Activated T-cell treated with anti-CD3 and anti-CD28 coated beads for 48 hours (primary cell): ENCODE data around the gene AGRN.
"Not testable (repeated sequence)": the region's sequence is repeated elsewhere in the genome, so short reads cannot be mapped to it uniquely, and the experiment has no call there.

Source experiments
- DNase-seq: peaks from one replicate; pipeline ENCODE4 v3.0.0-alpha.2; 2020; ENCODE audit warnings: low read depth

AGRN gene

GRCh38 chr1:981955-982558 lies 37.9 kb upstream of the AGRN start, which contains the start of gene PERM1:
TSS of gene PERM1 (minus strand) at chr1:982093. CDS start at chr1:981029, 1,064 bp downstream.
- no peak for DNase-seq

GRCh38 chr1:982765-983436 lies 37.0 kb upstream of the AGRN start:
- no peak for DNase-seq

DNA sequence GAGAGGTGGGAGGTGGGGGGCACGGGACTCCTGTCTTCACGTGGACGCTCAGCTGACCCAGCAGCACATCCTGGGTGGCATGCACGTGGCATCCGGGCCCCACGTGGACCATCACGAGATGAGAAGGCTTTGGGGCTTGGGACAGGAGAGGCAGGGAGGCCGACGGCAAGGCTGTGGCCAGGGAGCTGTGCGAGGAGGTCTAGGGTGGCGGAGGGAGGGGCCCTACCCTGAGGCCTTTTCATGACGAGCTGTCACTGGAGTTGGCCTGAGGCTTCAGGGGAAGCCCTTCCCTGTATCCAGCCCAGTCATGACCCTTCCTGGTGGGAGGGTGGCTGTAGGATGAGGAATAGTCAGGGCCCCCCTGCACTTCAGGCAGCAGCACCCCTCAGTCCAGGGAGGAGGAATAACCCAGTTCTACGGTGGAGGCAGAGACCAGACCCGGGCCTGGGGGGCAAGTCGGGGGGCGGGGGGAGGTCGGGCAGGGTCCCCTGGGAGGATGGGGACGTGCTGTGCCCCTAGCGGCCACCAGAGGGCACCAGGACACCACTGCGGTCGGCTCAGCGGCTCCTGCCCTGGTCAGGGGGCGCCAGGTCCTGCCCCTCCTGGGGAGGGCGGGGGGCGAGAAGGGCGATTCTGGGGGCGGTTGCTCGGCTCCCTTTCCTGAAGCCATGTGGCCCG lies 36.0 kb upstream of the AGRN start:
- peak; percentile 52 for DNase-seq

DNA sequence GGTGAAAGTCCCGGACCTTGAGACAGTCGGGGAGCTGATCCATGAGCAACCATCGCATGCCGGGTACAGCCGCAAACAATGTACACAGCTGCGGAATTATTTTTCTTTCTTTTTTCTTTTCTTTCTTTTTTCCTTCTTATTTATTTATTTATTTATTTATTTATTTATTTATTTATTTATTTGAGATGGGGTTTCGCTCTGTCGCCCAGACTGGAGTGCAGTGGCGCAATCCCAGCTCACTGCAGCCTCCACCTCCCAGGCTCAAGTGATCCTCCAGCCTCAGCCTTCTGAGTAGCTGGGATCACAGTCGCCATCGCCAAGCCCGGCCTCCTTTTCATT lies 35.5 kb upstream of the AGRN start:
- no peak for DNase-seq

DNA sequence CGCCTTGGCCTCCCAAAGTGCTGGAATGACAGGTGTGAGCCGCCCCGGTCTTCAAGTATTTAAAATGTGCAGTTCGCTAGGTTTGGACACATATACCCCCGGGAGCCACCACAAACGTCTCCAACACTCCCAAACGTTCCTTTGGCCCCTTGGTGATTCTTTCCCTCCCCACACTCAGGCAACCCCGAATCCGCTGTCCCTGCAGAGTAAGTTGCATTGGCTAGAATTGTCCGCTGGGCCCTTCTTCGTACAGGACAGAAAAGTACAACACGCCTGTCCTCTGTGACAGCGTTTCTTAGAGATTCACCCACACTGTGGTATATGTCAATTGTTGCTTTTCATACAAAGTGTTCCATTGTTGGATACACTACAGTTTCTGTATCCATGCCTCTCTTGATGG lies 34.8 kb upstream of the AGRN start:
- DNase-seq: no peak

DNA sequence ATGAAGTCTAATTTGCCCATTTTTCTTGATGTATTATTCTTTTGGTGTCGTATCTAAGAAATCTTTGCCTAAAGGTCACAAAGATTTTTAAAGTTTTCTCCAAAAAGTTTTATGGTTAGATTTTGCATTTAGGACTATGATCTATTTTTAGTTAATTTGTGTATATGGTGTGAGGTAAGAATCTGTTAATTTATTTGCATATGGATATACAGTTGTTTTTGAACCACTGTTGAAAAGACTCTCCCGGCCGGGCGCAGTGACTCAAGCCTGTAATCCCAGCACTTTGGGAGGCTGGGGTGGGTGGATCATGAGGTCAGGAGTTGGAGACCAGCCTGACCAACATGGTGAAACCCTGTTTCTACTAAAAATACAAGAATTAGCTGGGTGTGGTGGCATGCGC lies 31.9 kb upstream of the AGRN start:
- DNase-seq: not testable (repeated sequence)

- not testable (repeated sequence) for DNase-seq
Observed at GRCh38 chr1:991275-991674, 28.6 kb upstream of the AGRN start.

DNA sequence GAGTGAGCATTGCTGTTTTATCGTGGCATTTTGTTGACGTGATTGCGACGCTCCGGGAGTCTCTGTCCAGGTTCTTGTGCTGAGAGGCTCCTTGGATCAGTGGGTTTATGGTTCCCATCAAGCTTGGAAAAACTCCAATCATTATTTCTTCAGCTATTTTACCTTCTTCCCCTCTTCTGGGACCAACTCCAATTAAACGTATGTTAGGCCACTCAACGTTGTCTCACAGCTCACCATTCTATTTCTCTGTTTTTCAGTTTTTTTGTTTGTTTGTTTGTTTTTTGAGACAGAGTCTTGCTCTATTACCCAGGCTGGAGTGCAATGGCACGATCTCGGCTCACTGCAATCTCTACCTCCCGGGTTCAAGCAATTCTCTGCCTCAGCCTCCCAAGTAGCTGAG lies 28.0 kb upstream of the AGRN start:
- no peak for DNase-seq

DNA sequence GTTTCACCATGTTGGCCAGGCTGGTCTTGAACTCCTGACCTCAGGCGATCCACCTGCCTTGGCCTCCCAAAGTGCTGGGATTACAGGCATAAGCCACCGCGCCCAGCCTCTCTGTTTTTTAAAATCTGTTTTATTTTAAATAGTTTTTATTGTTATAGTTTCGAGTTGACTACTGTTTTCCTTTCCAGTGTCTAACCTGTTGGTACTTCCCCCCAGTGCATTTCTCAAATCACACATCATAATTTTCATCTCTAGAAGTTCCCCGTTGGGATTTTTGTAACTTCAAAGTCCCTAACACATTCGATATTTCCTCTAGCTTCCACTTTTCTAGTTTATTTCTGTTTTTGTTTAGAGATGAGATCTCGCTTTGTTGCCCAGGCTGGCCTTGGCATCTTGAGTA lies 27.6 kb upstream of the AGRN start:
- DNase-seq: no peak

DNA sequence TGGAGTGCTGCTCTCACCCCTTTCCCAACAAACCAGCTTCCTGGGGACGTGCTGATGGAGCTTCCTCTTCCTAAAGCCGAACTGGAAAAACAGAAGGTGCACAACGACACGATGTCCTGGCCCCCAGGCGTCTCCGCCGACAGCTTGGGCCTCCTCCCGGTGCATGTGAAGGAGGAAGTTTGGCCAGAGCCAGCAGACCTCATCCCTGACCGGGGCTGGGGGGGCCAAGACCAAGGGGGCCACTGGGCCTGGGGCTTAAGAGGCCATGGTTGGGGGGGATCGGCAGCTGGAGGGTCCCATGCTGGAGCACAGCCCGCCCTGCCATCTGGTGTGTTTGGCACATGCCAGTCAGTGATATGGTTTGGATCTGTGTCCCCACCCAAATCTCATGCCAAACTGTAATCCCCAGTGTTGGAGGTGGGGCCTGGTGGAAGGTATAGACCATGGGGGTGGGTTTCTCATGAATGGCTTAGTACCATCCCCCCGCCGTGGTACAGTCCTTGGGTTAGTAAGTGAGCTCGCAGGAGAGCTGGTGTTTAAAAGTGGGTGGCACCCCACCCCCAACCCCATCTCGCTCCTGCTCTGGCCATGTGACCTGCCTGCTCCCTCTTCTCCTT lies 26.4 kb upstream of the AGRN start:
- no peak for DNase-seq

DNA sequence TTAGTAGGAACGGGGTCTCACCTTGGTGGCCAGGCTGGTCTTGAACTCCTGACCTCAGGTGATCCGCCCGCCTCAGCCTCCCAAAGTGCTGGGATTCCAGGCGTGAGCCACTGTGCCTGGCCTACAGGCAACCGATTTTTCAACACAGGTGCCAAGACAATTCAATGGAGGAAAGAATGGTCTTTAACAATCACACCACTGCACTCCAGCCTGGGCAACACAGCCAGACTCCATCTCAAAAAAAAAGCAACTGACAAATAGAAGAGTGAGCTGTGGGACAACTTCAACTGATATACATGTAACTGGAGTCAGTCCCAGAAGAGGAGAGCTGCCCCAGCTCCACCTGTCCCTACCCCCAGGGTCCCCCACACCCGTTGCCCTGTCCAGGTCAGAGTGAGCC lies 25.4 kb upstream of the AGRN start:
- not testable (repeated sequence) for DNase-seq

GRCh38 chr1:995665-996633 lies 24.0 kb upstream of the AGRN start:
- DNase-seq: no peak

DNA sequence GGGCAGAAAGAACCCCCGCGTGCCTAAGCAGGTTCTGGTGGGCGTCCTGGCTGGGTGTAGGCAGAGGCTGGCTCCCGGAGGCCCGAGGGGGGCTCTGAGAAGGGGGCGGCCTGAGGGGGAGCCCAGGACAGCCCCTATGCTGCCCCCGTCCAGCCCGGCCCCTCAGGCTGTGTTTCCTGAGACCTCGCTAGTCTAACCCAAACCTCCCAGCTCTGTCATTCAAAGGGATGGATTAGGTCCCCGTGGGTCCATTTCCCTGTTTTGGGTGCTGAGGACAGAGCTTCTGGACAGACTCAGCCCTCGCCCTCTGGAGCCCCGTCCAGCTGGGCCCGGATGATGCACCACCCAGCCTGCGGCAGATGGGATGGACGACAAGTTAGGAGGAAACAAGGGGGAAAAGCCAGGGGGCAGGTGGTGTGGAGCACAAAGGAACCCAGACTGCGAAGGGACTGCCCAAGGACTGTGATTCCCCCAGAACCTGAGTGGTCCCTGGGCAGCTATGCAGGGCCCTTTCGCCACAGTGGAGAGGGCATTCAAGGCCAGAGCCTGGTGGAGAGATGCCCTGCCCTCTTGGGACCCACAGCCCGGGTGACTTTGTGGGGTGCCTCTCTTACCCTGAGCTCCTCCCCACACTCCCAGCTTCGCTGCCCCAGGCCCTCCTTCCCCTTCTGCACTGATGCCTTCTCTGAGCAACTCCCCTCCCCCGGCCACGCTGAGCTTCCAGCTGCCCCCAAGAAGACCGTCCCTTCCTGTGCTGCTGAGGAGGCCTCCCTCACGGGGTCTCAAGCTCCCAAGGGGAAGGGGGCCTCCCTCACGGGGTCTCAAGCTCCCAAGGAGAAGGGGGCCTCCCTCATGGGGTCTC lies 22.8 kb upstream of the AGRN start:
- DNase-seq: no peak

DNA sequence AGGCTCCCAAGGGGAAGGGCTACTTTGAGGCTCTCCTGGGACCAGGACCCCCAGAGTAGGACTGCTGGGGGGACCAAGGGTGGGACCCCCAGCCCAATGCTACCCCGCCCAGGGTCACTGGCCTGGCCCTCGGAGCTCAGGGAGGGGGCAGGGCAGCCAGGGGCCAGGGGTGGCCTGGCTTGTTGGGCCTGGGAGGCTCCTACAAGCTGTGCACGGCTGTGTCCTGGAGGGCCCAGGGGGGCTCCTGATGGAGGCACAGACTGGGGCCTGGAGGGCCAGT lies 22.3 kb upstream of the AGRN start:
- DNase-seq: no peak

- DNase-seq: no peak
Observed at GRCh38 chr1:997993-998744, 21.8 kb upstream of the AGRN start.

DNA sequence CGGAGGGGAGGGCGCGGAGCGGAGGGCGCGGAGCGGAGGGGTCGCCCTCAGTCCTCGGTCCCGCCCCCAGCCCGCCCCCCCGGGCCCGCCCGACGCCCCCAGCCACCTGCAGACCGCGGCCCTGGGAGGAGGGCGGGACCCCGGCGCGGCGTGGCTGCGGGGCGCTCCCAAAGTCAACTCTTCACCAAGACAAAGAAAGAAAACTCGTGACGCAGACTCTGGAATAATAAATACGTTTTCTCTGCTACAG lies 21.2 kb upstream of the AGRN start:
- DNase-seq: no peak

DNA sequence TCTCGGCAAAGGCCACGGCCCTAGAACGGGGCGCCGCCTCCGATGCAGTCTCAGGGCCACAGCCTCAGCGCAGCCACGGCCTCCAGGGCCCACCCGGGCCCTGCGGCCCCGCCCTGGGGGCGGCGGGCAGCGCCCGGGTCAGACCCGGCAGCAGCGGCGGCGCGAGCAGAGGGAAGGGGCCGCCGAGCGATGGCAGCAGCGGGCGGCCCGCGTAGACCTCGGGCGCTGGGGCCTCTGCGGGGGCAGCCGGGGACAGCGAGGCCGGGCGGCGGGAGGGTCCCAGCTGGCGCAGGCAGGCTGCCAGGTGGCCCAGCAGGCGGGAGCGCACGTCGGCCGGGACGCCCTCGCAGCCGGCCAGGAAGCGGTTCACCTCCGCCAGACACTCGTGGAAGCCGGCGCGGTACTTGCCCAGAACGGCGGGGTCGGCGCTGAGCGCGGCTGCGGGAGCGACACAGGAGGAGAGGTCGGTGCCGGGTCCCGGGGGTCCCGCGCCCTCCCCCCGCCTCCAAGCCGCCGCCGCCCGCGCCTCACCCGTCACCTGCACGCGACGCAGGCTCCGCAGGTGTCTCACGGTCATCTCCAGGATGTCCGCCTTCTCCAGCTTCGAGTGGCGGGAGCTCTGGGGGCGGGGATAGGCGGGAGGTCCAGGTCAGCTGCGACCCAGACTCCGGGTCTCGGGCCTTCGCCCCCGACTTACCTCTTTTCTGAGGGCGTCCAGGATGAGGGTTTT lies 20.8 kb upstream of the AGRN start:
- DNase-seq: no peak

- no peak for DNase-seq
Observed at GRCh38 chr1:999725-1000356, 20.1 kb upstream of the AGRN start, which contains the start of gene HES4. TSS of gene HES4 (minus strand) at chr1:1000097. CDS start at chr1:999973, 124 bp downstream.

DNA sequence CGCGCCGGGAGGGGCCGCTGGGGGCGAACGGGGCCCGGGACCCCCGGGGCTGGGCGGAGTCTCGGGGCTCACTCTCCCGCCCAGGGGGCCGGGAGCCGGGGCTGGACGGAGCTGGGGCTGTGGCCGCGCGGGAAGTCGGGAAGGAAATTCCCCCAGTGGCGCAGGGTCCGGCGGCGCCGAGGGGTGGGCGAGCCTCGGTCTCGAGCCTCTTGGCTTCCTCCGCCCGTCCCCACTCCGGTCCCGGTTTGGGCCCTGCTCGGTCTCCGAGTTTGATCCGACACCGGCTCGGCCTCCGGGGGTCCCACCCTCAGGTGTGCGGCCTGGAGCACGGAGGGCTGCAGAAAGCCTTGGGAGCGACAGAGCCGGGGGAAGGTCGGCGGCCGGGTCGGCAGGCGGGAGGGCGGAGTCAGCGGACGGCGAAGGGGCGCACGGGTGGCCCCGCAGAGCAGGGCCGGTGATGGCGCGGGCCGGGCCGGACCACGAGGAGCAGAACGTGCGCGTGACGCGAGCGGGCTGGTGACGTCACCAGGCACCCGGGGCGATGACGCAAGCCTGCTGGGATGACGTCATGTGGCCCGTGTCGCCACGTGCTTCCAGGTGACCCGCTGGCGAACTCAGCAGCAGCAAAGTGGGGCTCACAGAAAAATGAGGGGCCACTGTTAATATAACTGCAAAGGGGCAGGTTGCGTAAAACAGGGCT lies 19.4 kb upstream of the AGRN start:
- peak; percentile 67 for DNase-seq
